ENCODE results near the gene PNMA6A. TPM values are rescaled to one million over a fixed set of nuclear protein-coding genes. Genes with fewer than 3 reads are reported as not detected.

PNMA6A gene
- total and polyA plus RNA-seq, 4 donors, result 0.87 to 3.6 (median 1.9) TPM

DNA sequence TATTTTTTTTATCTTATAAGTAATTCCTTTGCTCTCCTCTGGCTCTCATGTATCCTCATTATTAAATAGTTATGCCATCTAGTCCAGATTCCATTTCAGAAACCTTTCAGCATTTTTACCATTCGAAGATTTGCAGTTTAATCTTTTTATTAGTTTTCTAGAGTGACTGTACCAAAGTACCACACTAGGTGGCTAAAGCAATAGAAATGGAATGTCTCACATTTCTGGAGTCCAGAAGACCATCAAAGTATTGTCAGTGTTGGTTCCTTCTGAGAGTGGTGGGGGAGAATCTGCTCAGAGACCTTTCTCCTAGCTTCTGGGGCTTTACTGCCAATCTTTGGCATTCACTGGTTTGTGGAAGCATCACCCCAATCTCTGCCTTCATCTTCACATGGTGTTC, 19.7 kb upstream of the PNMA6A start:
- H3K36me3 ChIP-seq (ENCODE audit: control insufficient read depth in 4 of 4, insufficient read depth in 4 of 4, low read length in 4 of 4), result no peaks in the 10 kb centered on the region
- H3K27me3 ChIP-seq (ENCODE audit: control insufficient read depth in 3 of 3, insufficient read depth in 3 of 3, low read length in 2 of 3), result peaks cover 0 to 3% (median 0%) of the 10 kb centered on the region in 3 donors
- TF ChIP-seq, protein P1, sequence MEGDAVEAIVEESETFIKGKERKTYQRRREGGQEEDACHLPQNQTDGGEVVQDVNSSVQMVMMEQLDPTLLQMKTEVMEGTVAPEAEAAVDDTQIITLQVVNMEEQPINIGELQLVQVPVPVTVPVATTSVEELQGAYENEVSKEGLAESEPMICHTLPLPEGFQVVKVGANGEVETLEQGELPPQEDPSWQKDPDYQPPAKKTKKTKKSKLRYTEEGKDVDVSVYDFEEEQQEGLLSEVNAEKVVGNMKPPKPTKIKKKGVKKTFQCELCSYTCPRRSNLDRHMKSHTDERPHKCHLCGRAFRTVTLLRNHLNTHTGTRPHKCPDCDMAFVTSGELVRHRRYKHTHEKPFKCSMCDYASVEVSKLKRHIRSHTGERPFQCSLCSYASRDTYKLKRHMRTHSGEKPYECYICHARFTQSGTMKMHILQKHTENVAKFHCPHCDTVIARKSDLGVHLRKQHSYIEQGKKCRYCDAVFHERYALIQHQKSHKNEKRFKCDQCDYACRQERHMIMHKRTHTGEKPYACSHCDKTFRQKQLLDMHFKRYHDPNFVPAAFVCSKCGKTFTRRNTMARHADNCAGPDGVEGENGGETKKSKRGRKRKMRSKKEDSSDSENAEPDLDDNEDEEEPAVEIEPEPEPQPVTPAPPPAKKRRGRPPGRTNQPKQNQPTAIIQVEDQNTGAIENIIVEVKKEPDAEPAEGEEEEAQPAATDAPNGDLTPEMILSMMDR (IDR thresholded peaks at IDR 0.05; ENCODE audit: control extremely low read depth, extremely low read depth), result no peak
- H3K9ac ChIP-seq (ENCODE audit: insufficient read depth in 1 of 2, low read length in 2 of 2), result no peak overlapping the region
- ATAC-seq (ENCODE audit: insufficient read depth, low FRiP score), result no peak
- no peak overlapping the region for H3K27ac ChIP-seq (ENCODE audit: low read depth in 1 of 2, low read length in 1 of 2)
- no peak for DNase-seq
- 81 to 94% methylated on average over 1 of the region's 1 CpG for WGBS, 2 donors
- H3K4me1 ChIP-seq (ENCODE audit: control insufficient read depth in 5 of 5, insufficient read depth in 5 of 5, low read length in 5 of 5), result peaks cover 0 to 2% (median 0%) of the 10 kb centered on the region in 5 donors
- no peak overlapping the region for H3K4me3 ChIP-seq
- peaks cover 0 to 17% (median 4%) of the 10 kb centered on the region in 4 donors for H3K9me3 ChIP-seq (ENCODE audit: control insufficient read depth in 4 of 4, insufficient read depth in 3 of 4, low read length in 3 of 4)

DNA sequence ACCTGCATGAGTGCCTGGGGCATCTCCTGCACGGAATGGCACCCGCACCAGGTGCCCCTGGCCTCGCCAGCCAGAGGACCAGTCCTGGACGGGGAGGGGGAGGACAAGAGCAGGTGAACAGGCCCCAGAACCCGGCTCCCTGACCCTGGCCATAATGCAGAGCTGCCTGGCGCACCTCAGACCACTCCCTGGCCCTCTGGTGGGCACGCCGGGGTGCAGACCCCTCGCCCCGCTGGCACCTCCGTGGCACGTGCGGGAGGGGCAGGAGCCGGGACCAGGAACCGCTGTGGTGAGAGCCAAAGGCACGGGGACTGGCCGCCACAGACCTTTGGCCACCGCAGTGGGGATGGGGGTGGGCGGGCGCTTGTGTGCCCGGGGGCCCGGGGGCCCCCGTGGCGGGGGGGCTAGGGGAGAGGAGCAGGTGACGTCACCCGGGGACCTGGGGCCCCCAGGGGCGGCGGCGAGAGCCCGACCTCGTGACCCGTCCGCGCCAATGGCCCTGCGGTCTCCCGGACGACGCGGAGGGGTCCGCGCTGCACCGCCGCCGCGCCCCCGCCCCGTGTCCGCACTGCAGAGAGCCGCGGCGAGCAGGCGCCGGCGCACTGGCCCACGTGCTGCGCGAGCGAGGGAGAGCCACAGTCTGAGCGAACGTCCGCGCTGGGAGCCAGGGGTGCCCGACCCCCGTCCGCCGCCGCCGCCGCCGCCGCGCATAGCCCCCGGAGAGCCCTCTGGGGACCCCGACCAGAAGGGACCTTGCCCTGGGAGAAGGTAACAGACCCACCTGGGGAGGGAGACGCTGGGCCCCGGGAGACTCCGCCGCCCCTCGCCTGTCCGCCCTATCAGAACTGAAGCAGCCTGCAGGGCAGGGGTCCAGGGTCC, 16.1 kb upstream of the PNMA6A start, which contains the start of gene PNMA3:
TSS of gene PNMA3 (plus strand) at position 600 of the 879 bp plus-strand sequence. CDS start 586 bp downstream, outside the sequence.
- Histone ChIP-seq H3K9ac (ENCODE audit: insufficient read depth in 1 of 2, low read length in 2 of 2) (no peak within 1 kb of the TSS), H3K27ac (ENCODE audit: low read depth in 1 of 2, low read length in 1 of 2) (no peak within 1 kb of the TSS), H3K9me3 (ENCODE audit: control insufficient read depth in 4 of 4, insufficient read depth in 3 of 4, low read length in 3 of 4) (peaks cover 0 to 9% (median 0%) of the 10 kb centered on the region in 4 donors), H3K27me3 (ENCODE audit: control insufficient read depth in 3 of 3, insufficient read depth in 3 of 3, low read length in 2 of 3) (peaks cover 0 to 9% (median 3%) of the 10 kb centered on the region in 3 donors), H3K4me1 (ENCODE audit: control insufficient read depth in 5 of 5, insufficient read depth in 5 of 5, low read length in 5 of 5) (peaks cover 0 to 2% (median 0%) of the 10 kb centered on the region in 5 donors), H3K4me3 (no peak within 1 kb of the TSS), H3K36me3 (ENCODE audit: control insufficient read depth in 4 of 4, insufficient read depth in 4 of 4, low read length in 4 of 4) (no peaks in the 10 kb centered on the region)
- TF ChIP-seq, protein P1 (IDR thresholded peaks at IDR 0.05; ENCODE audit: control extremely low read depth, extremely low read depth), result no peak
- WGBS, 2 donors, result 44 to 62% methylated on average over 8 to 80 of the region's 80 CpGs
- ATAC-seq (ENCODE audit: insufficient read depth, low FRiP score), result no peak
- DNase-seq, result peak in 2 of 3 donors; percentile 35 to 38

DNA sequence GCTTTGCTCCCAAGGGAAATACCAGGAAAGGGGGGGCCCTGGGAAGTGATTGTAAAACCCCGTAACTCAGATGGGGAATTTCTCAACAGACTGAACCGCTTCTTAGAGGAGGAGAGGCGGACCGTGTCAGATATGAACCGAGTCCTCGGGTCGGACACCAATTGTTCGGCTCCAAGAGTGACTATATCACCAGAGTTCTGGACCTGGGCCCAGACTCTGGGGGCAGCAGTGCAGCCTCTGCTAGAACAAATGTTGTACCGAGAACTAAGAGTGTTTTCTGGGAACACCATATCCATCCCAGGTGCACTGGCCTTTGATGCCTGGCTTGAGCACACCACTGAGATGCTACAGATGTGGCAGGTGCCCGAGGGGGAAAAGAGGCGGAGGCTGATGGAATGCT, 15.0 kb upstream of the PNMA6A start:
- DNase-seq, result peak in 1 of 3 donors; percentile 3

More for the DNA sequence above, 15.0 kb upstream of the PNMA6A start:
- Histone ChIP-seq H3K27me3 (ENCODE audit: control insufficient read depth in 3 of 3, insufficient read depth in 3 of 3, low read length in 2 of 3) (peaks cover 0 to 9% (median 3%) of the 10 kb centered on the region in 3 donors), H3K36me3 (ENCODE audit: control insufficient read depth in 4 of 4, insufficient read depth in 4 of 4, low read length in 4 of 4) (no peaks in the 10 kb centered on the region), H3K9me3 (ENCODE audit: control insufficient read depth in 4 of 4, insufficient read depth in 3 of 4, low read length in 3 of 4) (peaks cover 0 to 9% (median 0%) of the 10 kb centered on the region in 4 donors), H3K27ac (ENCODE audit: low read depth in 1 of 2, low read length in 1 of 2) (no peak overlapping the region), H3K4me3 (no peak overlapping the region), H3K4me1 (ENCODE audit: control insufficient read depth in 5 of 5, insufficient read depth in 5 of 5, low read length in 5 of 5) (peaks cover 0 to 2% (median 0%) of the 10 kb centered on the region in 5 donors), H3K9ac (ENCODE audit: insufficient read depth in 1 of 2, low read length in 2 of 2) (no peak overlapping the region)
- no peak for ATAC-seq (ENCODE audit: insufficient read depth, low FRiP score)
- WGBS, 2 donors, result 71 to 77% methylated on average over 9 to 11 of the region's 11 CpGs
- TF ChIP-seq, protein P1 (IDR thresholded peaks at IDR 0.05; ENCODE audit: control extremely low read depth, extremely low read depth), result no peak
